ENCODE data around the gene TRAPPC10.

TRAPPC10 gene

DNA sequence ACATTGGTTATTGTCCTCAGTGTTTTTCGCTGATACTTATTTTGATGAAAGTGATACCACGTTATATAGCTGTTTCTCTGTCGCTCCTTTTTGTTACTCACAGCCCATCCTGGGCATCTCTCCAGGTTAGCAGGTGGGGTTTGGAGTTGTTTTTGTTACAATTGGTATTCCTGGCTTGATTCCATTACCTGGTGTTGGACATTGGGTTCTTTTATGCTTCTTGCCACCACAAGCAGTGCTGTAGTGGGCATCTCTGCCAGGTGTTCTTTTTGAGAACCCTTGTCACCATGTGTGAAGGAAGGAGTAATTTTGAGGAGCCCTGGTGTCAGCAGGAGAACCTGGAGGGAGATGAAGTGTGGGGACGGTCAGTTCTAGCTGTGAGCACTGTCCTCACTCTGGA is 47.6 kb downstream of the TRAPPC10 start:
- no peaks in the 10 kb centered on the region for H4K20me1 ChIP-seq (ENCODE audit: insufficient read depth)
- no peak overlapping the region for H2AFZ ChIP-seq (ENCODE audit: low read depth)
- H3K27ac ChIP-seq: no peak overlapping the region
- H3K4me2 ChIP-seq: no peak overlapping the region
- no peaks in the 10 kb centered on the region for H3K4me1 ChIP-seq (ENCODE audit: low read depth, poor library complexity, severe bottlenecking)
- H3K36me3 ChIP-seq (ENCODE audit: insufficient read depth): peaks cover 5% of the 10 kb centered on the region; the same call in 1 of the 2 replicates
- TF ChIP-seq, protein P1, sequence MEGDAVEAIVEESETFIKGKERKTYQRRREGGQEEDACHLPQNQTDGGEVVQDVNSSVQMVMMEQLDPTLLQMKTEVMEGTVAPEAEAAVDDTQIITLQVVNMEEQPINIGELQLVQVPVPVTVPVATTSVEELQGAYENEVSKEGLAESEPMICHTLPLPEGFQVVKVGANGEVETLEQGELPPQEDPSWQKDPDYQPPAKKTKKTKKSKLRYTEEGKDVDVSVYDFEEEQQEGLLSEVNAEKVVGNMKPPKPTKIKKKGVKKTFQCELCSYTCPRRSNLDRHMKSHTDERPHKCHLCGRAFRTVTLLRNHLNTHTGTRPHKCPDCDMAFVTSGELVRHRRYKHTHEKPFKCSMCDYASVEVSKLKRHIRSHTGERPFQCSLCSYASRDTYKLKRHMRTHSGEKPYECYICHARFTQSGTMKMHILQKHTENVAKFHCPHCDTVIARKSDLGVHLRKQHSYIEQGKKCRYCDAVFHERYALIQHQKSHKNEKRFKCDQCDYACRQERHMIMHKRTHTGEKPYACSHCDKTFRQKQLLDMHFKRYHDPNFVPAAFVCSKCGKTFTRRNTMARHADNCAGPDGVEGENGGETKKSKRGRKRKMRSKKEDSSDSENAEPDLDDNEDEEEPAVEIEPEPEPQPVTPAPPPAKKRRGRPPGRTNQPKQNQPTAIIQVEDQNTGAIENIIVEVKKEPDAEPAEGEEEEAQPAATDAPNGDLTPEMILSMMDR (conservative IDR thresholded peaks at IDR 0.05; ENCODE audit: low read depth, low read length): no peak
- H3K27me3 ChIP-seq (ENCODE audit: insufficient read depth, low read depth): no peaks in the 10 kb centered on the region
- no peak overlapping the region for H3K4me3 ChIP-seq (IDR thresholded peaks at IDR 0.05; ENCODE audit: insufficient read depth, low read depth, low read length)
- 0 out of 2 replicates have a peak, but pooled peaks cover under 1% of the 10 kb centered on the region for H3K79me2 ChIP-seq (ENCODE audit: insufficient read depth, low read depth)
- no peak overlapping the region for H3K9ac ChIP-seq

DNA sequence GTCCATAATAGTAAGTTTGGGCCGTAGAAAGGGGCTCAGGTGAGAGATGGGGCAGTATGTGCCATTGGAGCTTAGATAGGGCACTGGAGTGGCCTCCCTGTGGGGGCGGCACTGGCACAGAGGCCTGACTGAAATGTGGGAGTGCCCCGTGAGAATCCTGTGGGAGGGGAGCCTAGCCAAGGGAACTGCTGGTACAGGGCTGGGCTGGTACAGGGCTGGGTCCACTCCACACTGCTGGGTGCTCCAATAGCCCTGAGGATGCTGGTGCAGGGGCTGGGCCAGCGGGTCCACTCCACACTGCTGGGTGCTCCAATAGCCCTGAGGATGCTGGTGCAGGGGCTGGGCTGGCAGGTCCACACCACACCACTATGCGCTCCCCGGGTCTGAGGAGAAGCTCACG is 50.3 kb downstream of the TRAPPC10 start:
- Histone ChIP-seq H3K27ac (no peak overlapping the region), H3K9ac (no peak overlapping the region), H3K4me2 (no peak overlapping the region), H3K79me2 (ENCODE audit: insufficient read depth, low read depth) (no peaks in the 10 kb centered on the region), H3K4me1 (ENCODE audit: low read depth, poor library complexity, severe bottlenecking) (no peaks in the 10 kb centered on the region), H2AFZ (ENCODE audit: low read depth) (no peak overlapping the region), H3K4me3 (IDR thresholded peaks at IDR 0.05; ENCODE audit: insufficient read depth, low read depth, low read length) (no peak overlapping the region), H3K36me3 (ENCODE audit: insufficient read depth) (peaks cover 5% of the 10 kb centered on the region; the same call in 1 of the 2 replicates), H4K20me1 (ENCODE audit: insufficient read depth) (no peaks in the 10 kb centered on the region), H3K27me3 (ENCODE audit: insufficient read depth, low read depth) (no peaks in the 10 kb centered on the region)
- TF ChIP-seq, protein P1 (conservative IDR thresholded peaks at IDR 0.05; ENCODE audit: low read depth, low read length): no peak

DNA sequence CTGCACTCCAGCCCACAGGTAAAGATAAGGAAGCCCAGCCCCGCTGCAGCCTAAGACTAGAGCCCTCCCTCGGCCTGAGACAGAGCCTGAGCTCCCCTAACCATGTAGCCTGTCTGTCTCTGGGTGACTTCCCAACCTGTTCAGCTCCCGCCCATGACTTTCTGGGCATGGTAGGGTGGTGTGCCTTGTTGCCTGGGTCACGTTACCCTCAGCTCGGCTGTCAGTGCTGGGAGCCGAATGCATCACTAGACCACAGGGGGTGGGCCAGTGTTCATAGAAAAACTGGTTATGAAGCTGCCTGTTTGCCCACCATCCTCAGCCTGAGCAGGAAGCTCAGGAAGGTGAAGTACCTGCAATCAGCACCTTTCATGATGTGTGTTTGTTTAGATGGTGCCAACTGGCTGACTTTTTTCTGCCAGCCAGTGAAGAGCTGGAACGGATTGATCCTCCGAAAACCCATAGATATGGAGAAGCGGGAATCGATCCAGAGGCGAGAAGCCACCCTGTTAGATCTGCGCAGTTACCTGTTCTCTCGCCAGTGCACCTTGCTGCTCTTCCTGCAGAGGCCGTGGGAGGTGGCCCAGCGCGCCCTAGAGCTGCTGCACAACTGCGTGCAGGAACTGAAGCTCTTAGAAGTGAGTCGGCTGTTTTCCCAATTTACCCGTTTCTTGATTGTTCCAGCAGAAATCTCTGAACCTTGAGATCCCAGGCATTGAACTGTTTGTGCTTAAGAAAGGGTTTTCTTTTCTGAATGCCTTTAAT is 51.2 kb downstream of the TRAPPC10 start:
- TF ChIP-seq, protein P1 (conservative IDR thresholded peaks at IDR 0.05; ENCODE audit: low read depth, low read length): no peak

DNA sequence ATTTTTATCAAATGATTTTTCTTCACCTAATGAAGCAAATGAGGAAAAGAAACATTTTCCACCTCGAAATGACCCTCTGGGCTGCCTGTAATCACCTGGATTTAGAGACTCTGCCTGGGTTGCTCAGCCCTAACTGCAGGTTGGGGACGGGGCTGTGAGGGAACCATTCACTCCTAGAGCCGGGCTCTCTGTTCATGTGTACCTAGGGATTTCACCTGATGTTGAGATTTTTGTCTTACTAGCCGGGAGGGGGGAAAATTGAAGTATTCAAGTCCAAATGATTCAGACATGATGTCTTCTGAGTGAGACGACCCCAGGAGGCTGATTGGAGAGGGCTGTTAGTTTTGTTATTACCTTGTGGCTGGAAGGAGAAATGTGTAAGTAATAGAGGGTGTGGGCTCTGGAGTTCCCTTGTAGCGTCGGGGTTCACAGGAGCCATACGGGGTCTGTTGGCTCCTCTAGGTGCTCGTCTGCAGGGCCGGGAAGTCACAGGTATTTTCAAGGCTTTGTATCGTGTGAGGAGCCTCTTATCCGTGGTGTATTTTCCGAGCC is 52.8 kb downstream of the TRAPPC10 start:
- Histone ChIP-seq H3K4me3 (IDR thresholded peaks at IDR 0.05; ENCODE audit: insufficient read depth, low read depth, low read length) (no peak overlapping the region), H4K20me1 (ENCODE audit: insufficient read depth) (no peaks in the 10 kb centered on the region), H3K4me1 (ENCODE audit: low read depth, poor library complexity, severe bottlenecking) (no peaks in the 10 kb centered on the region), H3K9ac (no peak overlapping the region), H2AFZ (ENCODE audit: low read depth) (no peak overlapping the region), H3K79me2 (ENCODE audit: insufficient read depth, low read depth) (no peaks in the 10 kb centered on the region), H3K27me3 (ENCODE audit: insufficient read depth, low read depth) (no peaks in the 10 kb centered on the region), H3K36me3 (ENCODE audit: insufficient read depth) (no peaks in the 10 kb centered on the region), H3K4me2 (no peak overlapping the region), H3K27ac (no peak overlapping the region)
- TF ChIP-seq, protein P1 (conservative IDR thresholded peaks at IDR 0.05; ENCODE audit: low read depth, low read length): no peak

More for the DNA sequence above, 51.2 kb downstream of the TRAPPC10 start:
- Histone ChIP-seq H3K79me2 (ENCODE audit: insufficient read depth, low read depth) (no peaks in the 10 kb centered on the region), H3K27ac (no peak overlapping the region), H3K4me3 (IDR thresholded peaks at IDR 0.05; ENCODE audit: insufficient read depth, low read depth, low read length) (no peak overlapping the region), H4K20me1 (ENCODE audit: insufficient read depth) (no peaks in the 10 kb centered on the region), H3K9ac (no peak overlapping the region), H3K36me3 (ENCODE audit: insufficient read depth) (peaks cover 5% of the 10 kb centered on the region; the same call in 1 of the 2 replicates), H3K4me2 (no peak overlapping the region), H3K4me1 (ENCODE audit: low read depth, poor library complexity, severe bottlenecking) (no peaks in the 10 kb centered on the region), H2AFZ (ENCODE audit: low read depth) (no peak overlapping the region), H3K27me3 (ENCODE audit: insufficient read depth, low read depth) (no peaks in the 10 kb centered on the region)
